HG03196 (cell line): Measurements from ENCODE around the gene CALU.
A peak's percentile ranks its signal among the peaks of the same experiment; 100 is the strongest.

Source experiments
- ATAC-seq: cut with Tn5 transposase; IDR thresholded peaks from one replicate; pipeline ENCODE4 v1.9.1; 2021; ENCODE audit not compliant: unreplicated experiment

Gene CALU

DNA sequence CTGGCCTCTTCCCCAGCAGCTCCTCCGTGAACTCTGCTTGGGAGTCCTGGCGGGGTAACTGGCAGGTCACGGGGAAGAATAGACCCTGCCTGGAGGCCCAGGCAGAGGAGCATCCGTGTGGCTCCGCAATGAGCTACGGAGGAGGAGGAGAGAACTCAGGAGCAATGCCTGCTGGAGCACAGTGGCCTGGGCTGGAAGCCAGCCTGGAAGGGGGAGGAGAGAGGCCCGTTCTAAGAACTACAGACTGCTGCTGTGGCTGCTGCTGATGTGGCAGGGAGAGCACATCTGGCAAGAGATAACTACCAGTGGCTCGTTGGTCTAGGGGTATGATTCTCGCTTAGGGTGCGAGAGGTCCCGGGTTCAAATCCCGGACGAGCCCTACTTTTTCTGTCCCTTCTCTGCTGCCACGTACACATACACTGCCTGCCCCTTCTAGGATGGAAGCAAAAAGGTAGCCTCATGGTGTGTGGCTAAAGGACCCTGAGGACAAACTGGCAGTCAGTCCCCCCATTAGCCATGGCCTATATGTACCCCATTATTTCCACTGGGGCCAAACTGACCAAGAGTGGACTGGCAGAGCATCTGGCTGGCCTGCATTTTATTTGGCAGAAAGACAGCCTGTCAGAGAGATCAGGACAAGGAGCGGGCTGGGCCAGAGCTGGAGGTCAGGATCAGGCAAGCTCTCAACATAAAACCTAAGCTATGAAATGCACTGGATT, 44.1 kb downstream of the CALU start:
- no peak for ATAC-seq

DNA sequence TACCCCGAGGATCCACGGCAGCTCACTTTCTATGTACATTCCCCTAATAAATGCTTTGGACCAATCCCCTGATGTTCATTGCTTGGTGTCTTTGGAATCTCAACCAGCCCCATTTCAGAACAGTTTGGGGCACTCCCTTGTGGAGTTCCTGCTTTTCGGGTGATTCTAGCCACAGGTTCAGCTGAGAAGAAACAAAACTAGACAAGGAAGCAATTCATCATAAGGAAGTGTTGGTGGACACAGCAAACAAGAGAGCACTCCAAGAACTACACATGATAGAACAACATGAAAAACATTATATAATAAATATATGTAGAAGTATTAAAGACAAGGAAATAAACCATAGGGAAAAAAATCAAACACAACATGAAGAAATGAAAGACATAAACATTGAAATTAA, 46.6 kb downstream of the CALU start:
- ATAC-seq: no peak

DNA sequence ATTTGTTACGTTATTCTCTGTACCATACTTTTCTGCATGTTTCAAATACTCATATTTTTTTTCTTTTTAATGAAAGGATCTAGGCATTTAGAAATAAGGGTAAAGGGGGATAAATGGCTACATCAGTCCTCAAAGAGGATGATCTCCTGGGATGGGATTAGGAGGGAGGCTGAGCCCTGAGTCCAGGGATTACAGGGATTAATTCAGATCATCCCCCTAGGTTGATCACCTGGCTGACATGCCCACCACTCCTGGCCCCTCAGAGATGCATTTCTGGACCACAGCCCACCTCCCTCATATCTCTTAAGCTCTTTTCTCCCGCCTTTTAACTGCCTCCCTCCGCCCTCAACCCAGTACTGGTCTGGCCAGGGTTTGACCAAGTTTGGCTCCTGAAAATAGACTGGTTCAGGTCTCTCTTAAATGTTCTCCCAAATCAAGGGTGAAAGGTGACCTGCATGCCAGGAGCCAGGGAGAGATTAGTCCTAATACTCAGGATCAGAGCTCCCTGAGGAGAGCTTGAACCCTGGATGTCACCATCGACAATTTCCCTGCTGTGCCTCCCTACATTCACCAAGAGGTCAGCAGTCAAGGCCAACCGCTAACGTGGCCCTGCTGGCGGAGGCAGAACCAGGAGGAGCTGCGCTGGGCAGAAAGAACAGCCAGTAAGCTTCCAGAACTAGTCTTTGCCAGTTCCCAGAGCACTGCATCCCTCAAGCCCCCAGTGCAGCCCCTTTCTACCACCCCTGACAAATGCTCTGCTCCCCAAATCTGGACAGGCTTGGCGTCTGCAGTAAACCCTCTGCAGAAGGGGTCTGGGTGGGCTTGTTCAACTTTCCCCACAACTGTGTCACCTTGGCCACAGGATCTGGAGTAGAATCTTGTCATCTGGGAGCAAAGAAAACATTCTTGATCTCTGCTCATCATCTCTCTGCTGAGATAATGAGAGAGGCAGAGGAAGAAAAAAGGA, 49.6 kb downstream of the CALU start:
- no peak for ATAC-seq

DNA sequence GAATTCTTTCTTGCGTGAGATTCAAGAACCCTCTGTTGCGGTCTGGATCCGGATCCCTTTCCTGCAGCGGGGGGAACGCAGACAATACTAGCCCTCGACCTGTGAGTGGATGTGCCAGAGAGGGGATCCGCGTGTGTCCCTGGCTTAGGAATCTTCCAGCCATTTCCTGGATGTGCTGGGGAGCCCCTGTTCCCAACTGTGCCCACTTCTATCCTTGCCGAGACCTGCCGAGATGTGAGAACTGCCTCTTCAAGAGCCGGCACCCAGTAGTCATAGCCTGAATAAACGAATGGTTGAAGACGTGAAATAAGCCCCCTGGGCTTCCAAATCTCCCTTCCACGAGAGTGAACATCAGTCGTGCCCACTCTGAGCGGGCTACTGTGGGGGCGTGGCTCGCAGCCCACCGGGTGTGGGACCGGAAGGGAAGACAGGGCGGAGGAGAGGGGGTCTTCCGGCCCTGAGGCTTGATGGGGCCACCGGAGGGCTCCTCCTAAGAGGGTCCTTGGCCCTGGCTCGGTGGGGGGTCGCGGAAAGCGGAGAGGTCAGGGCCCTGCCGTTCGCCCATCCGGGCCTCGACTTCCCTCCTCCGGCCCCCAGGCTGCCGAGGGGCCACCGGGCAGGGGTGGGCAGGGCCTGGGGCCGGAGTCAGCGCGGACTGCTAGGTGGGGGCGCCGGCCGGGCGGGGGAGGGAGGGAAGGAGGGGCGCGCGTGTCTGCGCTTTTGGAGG, 51.3 kb downstream of the CALU start:
- ATAC-seq: peak; percentile 6

DNA sequence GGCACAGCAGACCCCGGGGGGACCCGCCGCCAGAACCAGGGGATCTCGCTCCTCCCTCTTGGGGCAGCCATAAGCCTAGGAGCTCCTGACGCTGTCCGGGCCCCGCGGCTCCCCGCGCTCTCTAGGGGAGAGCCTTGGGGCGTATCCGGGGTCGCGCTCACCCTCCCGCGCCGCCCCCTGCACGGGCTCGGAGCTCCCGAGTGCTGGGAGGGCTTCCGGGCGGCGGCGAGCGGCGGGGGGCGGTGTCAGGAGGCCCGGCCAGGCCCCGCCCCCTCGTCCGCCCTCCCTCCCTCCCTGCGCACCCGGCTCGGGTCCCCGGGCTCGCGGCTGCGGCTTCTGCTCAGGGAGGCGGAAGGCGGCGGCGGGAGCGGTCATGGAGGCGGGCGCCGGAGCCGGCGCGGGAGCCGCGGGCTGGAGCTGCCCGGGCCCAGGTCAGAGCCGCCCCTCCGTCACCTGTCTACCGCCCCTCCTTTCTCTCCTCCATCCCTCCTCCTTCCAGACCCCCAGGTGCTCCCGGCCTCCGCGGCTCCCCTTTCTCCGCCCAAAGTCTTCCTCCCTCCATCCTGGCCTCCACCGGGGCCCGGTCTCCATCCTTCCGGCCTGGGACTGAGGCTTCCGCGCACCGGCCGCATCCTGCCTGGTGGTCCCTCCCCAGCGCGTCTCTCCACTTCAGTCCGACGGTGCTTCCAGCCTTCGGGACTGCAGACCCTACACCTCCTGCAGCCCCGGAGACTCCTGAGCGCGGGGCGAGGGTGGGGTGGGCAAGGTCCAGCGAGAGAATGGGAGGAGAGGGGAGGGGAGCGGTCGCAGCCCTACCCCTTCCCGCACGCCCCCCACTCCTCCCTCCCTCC, 52.2 kb downstream of the CALU start, which contains the start of gene CCDC136:
CCDC136 (plus strand) TSS at position 848 of the 851 bp plus-strand sequence. CDS start 444 bp downstream, outside the sequence.
- peak; percentile 72 for ATAC-seq

DNA sequence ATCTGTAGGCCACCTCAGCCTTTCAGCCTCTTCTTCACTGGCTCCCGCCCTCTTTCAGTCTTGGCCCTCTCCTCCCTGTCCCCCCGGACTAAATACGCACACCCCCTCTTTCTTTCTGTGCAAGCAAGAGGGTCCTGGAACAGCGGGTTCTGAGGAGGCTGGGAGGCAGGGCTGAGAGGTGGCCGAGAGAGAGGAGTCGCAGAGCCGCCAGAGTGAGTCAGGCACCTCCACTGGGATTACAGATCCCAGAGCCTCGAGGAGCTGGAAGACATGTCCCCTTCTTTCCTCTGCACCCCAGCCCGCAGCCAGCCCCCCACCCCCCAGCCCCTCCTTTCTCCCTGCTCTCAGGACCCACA, 52.8 kb downstream of the CALU start:
- ATAC-seq: no peak

DNA sequence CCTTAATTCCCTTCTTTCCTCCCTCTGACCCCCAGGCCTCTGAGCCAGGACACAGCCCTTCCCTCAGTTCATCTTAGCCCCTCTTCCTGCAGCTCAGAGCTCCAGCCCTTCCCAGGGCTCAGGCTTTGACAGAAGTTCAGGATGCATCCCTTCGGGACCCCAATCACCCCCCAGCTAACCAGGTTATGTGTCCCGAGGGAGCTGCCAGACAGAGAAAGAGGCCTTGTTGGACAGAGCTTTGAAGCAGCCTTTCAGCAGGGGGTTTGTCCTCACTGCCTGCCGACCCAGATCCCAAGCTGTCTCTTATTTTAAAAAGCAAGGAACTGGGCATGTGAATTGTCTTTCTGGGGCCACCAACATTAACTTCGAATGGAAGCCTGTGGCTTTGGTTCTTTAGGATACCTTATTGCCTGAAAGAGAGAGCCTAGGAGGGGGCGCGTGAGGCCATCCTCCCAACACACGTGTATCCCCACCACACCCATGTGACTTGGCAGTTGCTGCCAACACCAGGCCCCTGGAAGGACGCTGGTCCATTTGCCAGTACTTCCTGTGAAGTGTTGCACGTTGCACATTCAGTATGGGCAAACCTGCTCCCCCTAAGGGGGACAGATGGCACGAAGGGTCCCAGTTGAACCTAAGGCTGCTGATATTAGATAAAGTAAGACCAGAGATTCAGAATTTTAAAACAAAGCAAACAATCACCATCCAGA, 53.5 kb downstream of the CALU start:
- no peak for ATAC-seq

DNA sequence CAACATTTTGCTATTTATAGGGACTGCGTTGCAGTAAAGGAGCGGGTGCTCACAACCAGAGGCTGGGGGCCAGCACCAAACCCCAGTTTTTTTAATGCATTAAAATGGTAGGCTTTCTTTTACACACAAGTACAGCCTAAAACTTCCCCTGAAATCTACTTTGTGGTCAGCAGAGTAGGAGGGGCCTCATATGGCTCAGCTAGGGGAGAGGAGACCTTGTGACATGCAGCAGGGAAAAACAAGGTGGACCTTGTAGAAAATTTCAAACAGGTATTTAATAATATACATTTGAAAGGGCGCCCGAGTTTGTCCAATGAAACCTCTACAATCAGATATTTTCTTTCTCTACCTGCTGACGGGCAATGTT, 54.0 kb downstream of the CALU start:
- ATAC-seq: no peak

DNA sequence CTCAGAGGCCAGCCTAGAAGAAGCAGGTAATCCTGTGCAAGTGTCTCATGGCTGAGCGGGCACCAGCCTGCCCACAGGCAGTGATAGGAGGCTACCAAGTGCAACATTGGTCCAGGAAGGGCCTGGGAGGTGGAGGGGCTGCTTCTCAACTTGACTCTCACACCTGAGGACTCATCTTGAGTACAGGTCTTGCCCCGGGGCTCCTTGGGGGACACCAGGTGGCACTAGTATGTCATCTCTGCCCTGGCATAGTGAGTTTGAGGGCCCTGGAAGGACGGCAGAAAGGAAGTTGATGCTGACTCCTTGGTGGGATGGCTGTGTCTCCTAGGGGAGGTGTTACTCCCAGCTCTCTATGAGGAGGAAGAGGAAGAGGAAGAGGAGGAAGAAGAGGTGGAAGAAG, 54.9 kb downstream of the CALU start:
- ATAC-seq: no peak

DNA sequence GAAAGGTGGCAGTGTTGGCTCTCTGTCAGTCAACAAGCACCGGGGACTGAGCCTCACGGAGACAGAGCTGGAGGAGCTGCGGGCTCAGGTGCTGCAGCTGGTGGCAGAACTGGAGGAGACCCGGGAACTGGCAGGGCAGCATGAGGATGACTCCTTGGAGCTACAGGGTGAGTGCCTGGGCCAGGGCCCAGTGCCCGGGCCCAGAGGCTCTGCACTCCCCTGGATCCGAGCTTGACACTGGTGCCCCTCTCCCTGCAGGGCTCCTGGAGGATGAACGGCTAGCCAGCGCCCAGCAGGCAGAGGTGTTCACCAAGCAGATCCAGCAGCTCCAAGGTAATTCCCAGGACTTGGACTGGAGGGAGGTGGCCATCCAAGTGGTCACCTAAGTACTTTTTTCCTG, 55.3 kb downstream of the CALU start:
- ATAC-seq: no peak

DNA sequence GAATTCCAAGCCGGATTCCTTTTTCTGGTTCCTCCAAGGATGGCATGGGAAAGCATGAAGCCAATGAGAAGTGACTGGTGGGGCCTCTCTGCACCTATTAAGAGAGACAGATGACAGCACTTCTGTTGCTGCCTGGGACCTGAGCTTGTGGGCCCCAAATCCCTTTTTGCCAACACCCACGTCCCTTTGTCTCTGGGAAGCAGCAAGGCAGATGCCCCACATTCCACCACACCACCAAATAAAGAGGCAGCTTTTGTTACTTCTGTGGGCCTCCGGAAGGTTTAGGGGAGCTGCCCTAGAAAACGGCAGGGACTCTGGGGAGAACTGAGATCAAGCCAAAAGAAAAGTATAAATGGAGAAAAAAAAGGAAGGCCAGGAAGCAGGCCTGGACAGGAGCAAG, 56.0 kb downstream of the CALU start:
- no peak for ATAC-seq

DNA sequence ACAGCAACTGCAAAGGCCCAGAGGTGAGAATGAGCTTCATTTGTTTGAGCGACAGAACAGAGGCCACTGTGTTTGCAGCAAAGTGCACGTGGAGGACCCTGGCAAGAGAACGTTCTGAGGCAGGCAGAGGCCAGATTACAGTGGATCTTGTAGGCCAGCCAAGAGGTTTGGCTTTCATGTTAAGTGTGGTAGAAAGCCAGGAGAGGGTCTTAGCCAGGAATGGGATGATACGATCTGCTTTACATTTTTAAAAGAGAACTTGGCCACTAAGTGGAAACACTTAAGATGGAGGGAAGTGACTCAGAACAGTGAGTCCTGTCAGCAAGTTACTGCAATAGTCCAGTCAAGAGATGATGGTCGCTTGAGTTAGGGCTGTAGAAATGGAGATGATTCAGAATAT, 57.2 kb downstream of the CALU start:
- ATAC-seq: no peak

DNA sequence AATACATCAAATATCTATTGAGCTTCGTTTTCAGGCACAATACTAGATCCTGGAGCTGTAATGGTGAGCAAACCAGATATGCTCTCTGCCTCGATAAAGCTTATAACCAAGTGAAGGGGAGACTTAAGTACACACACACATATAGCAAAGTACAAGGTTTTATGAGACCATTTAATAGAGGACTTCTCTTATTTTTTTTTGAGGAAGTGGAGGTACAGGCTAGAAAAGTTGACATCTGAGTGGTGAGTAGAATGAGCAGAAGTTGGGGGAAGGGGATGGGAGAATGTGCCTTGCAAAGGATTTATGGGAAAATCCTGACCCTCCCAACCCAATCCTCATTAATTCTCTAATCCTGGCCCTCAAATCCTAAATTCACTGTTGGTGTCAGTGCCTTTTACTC, 60.3 kb downstream of the CALU start:
- no peak for ATAC-seq

DNA sequence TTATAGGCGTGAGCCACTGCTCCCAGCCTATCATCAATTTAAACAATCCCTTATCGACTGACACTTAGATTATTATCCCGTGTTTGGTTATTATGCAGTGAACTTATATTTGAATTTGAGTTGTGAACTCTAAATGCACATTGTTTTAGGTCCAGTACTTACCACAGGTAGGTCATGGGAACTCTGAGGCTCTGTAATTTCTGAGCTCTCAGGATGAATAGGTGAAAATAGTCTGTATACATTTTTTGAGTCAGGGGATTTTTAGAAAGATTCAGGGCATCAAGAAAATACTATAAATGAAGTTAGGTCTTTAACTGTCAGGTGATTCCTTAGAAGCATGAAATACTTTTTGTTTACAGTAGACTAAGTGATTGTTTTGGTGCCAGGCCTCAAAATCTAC, 61.4 kb downstream of the CALU start:
- no peak for ATAC-seq

DNA sequence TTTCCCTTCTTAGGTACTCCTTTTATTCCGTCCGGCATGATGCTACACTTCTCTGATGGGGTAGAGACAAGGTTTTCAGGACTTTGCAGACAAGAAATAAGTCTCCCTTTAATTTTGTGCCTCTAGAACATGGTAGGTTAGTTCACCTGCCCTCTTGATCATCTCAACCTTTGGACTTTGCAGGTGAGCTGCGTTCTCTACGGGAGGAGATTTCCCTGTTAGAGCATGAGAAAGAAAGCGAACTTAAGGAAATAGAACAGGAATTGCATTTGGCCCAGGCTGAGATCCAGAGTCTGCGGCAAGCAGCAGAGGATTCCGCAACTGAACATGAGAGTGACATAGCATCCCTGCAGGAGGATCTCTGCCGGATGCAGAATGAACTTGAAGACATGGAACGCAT, 61.8 kb downstream of the CALU start:
- no peak for ATAC-seq

DNA sequence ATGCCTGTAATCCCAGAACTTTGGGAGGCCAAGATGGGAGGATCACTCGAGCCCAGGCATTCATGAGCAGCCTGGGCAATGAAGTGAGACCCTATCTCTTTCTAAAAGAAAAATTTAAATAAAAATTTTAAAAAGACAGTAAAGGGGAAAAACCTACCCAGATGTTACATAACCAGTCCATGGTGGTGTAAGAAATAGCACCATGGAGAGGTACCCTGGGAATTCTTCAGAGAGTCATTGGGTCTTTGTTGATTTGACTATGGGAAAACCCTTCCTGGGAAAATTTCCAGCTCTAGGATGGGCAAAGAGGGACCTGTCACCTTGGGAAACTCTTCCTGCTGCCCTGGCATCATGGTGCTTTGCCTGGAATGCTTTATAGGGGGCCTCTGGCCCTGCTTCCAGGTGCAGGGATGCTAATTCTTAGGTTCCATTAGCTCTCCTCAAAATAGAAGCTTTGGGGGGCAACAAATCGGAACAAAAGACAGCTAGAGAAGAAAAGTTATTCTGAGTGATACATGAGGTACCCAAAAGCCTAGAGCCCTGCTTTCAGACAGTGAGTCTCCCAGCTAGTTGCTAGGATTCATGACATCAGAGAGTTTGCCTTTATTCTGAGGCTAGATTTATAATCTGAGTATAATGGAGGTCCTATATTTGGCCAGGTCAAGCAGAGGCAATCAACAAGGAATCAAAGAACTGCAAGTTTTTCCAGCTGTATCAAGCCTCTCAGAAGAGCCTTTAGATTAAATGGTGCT, 62.7 kb downstream of the CALU start:
- ATAC-seq: no peak

DNA sequence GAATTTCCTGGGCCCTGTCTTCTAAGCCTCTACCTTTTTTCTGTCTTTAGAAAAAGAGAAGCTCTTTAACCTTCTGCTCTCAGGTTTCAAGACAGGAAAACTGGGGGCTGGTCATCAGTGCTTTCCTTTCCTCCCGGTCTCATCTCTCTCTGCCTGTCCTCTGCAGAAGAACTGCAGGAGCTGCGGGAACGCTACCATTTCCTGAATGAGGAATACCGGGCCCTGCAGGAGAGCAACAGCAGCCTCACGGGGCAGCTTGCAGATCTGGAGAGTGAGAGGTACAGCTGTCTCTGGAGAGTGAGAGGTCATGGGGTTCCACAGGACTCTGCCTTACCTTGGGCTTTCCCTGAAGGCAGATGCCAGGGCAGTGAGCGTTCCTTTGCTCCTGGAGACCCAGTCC, 65.3 kb downstream of the CALU start:
- no peak for ATAC-seq

DNA sequence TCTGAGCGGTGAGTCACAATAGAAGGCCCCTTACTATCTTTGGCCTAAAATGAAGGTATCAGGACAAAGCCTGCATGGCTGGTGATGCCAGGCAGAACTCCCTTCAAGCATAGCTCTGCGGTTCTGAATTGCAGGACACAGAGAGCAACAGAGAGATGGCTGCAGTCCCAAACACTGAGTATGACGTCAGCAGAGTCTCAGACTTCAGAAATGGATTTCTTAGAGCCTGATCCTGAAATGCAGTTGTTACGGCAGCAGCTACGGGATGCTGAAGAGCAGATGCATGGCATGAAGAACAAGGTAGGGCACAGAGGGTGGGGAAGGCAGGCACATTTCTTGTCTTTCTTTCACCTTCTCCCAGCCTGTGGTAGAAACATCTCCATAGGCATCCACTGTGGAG, 66.1 kb downstream of the CALU start:
- ATAC-seq: no peak

DNA sequence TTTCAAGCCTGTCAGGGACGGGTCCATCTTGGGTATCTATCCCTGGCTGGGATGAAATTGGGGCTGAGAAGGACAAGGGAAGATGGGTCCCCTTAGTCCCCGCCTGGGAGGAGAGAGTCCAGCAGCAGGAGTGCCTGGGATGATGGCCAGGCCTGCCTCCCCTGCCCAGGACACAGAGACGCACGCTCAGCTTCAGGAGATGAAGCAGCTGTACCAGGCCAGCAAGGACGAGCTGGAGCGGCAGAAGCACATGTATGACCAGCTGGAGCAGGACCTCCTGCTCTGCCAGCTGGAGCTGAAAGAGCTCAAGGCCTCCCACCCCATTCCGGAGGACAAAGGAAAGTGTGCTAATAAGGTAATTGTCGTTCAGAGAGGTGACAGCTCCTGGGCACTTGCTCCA, 68.0 kb downstream of the CALU start:
- no peak for ATAC-seq
